ENCODE results near the gene GLIPR1L1.

DNA sequence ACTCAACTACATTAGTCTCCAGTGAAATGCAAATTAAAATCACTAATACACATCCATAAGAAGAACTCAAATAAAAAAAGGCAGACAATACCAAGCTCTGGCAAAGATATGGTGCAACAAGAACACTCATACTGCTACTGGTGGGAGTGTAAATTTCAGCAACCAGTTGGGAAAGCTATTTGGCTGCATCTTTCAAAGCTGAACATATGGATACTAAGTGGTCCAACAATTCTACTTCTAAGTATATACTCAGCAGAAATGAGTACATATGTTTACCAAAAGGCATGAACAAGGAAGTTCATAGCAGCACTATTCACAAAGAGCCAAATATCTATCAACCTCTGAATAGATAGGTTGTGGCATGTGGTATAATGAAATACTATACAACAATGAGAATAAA, 31.7 kb upstream of the GLIPR1L1 start:
- TF ChIP-seq, protein P1, sequence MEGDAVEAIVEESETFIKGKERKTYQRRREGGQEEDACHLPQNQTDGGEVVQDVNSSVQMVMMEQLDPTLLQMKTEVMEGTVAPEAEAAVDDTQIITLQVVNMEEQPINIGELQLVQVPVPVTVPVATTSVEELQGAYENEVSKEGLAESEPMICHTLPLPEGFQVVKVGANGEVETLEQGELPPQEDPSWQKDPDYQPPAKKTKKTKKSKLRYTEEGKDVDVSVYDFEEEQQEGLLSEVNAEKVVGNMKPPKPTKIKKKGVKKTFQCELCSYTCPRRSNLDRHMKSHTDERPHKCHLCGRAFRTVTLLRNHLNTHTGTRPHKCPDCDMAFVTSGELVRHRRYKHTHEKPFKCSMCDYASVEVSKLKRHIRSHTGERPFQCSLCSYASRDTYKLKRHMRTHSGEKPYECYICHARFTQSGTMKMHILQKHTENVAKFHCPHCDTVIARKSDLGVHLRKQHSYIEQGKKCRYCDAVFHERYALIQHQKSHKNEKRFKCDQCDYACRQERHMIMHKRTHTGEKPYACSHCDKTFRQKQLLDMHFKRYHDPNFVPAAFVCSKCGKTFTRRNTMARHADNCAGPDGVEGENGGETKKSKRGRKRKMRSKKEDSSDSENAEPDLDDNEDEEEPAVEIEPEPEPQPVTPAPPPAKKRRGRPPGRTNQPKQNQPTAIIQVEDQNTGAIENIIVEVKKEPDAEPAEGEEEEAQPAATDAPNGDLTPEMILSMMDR (conservative IDR thresholded peaks at IDR 0.05 in 1 of 2, IDR thresholded peaks at IDR 0.05 in 1 of 2; ENCODE audit: low read depth in 1 of 2, low read length in 2 of 2) = no peak
- TF ChIP-seq EZH2 (IDR thresholded peaks at IDR 0.05; ENCODE audit: low read length, missing control alignments) = no peak
